Chondrocyte (in vitro differentiated cells): ENCODE measurements around the gene ZBTB34. TPM values are rescaled to one million over a fixed set of nuclear protein-coding genes. Genes with fewer than 3 reads are reported as not detected.

Experiments used
- DNase-seq: peaks from one replicate; pipeline ENCODE4 v3.0.0; 2021; ENCODE audit warnings: mixed read lengths, low spot score
- H3K27ac Mint-ChIP-seq: one replicate; pipeline ENCODE4 v1.8.0; 2021; ENCODE audit warnings: mild to moderate bottlenecking, moderate library complexity, mixed read lengths; ENCODE audit not compliant: unreplicated experiment
- H3K27me3 Mint-ChIP-seq: 2 replicates; pipeline ENCODE4 v1.8.0; 2021; ENCODE audit warnings: low read depth, mixed read lengths
- H3K36me3 Mint-ChIP-seq: 2 replicates; pipeline ENCODE4 v1.8.0; 2021; ENCODE audit warnings: low read depth, mixed read lengths
- H3K4me1 Mint-ChIP-seq: 2 replicates; pipeline ENCODE4 v1.8.0; 2021; ENCODE audit warnings: low read depth, mild to moderate bottlenecking, mixed read lengths
- H3K4me3 Mint-ChIP-seq: one replicate; pipeline ENCODE4 v1.8.0; 2021; ENCODE audit warnings: mild to moderate bottlenecking, moderate library complexity, mixed read lengths; ENCODE audit not compliant: unreplicated experiment
- H3K9me3 Mint-ChIP-seq: 2 replicates; pipeline ENCODE4 v1.8.0; 2021; ENCODE audit warnings: low read depth, mixed read lengths
- CTCF ChIP-seq: fragments of 200-600 bp; sonication (generic); IDR thresholded peaks from 2 replicates; pipeline ENCODE4 v1.5.0; 2021; ENCODE audit warnings: antibody characterized with exemption, mild to moderate bottlenecking, moderate library complexity
- total RNA-seq: library from RNA; stranded (reverse); gene quantifications from 3 replicates; pipeline ENCODE4 v1.2.1, GENCODE V29; 2021

Gene ZBTB34
- total RNA-seq, 1 donor from 2014 or later: 16.2 TPM

- TF ChIP-seq CTCF: no peak
- Mint-ChIP-seq H3K36me3 (peaks cover 3% of the 10 kb centered on the region), H3K27ac (no peak overlapping the region)
These were observed 31.2 kb downstream of the ZBTB34 start for GRCh38 chr9:126891676-126892075.

GRCh38 chr9:126893079-126893478 is 32.6 kb downstream of the ZBTB34 start:
- peak; percentile 61 for TF ChIP-seq CTCF
- Mint-ChIP-seq H3K27me3 (no peaks in the 10 kb centered on the region), H3K36me3 (peaks cover 1% of the 10 kb centered on the region), H3K27ac (no peak overlapping the region), H3K9me3 (no peaks in the 10 kb centered on the region), H3K4me1 (no peaks in the 10 kb centered on the region), H3K4me3 (no peak overlapping the region)
- no peak for DNase-seq

More at GRCh38 chr9:126891676-126892075, 31.2 kb downstream of the ZBTB34 start:
- Mint-ChIP-seq H3K4me1 (no peaks in the 10 kb centered on the region), H3K27me3 (no peaks in the 10 kb centered on the region), H3K4me3 (no peak overlapping the region), H3K9me3 (no peaks in the 10 kb centered on the region)
- no peak for DNase-seq

- no peaks in the 10 kb centered on the region for H3K9me3 Mint-ChIP-seq
- peaks cover 1% of the 10 kb centered on the region for H3K36me3 Mint-ChIP-seq
- no peak for TF ChIP-seq CTCF
- H3K27ac Mint-ChIP-seq: no peak overlapping the region
- DNase-seq: no peak
- H3K27me3 Mint-ChIP-seq: no peaks in the 10 kb centered on the region
- H3K4me1 Mint-ChIP-seq: no peaks in the 10 kb centered on the region
- H3K4me3 Mint-ChIP-seq: no peak overlapping the region
These were observed 33.7 kb downstream of the ZBTB34 start for GRCh38 chr9:126894052-126894603.

GRCh38 chr9:126902210-126902609 is 41.8 kb downstream of the ZBTB34 start:
- no peaks in the 10 kb centered on the region for H3K36me3 Mint-ChIP-seq

GRCh38 chr9:126904586-126904985 is 44.1 kb downstream of the ZBTB34 start:
- DNase-seq: no peak
- no peak overlapping the region for H3K27ac Mint-ChIP-seq
- no peak for TF ChIP-seq CTCF
- H3K36me3 Mint-ChIP-seq: no peaks in the 10 kb centered on the region
- peaks cover 10% of the 10 kb centered on the region for H3K9me3 Mint-ChIP-seq
- no peaks in the 10 kb centered on the region for H3K4me1 Mint-ChIP-seq
- peaks cover 5% of the 10 kb centered on the region for H3K27me3 Mint-ChIP-seq
- no peak overlapping the region for H3K4me3 Mint-ChIP-seq

More at GRCh38 chr9:126902210-126902609, 41.8 kb downstream of the ZBTB34 start:
- H3K27me3 Mint-ChIP-seq: peaks cover 2% of the 10 kb centered on the region
- no peak overlapping the region for H3K4me3 Mint-ChIP-seq
- H3K4me1 Mint-ChIP-seq: no peaks in the 10 kb centered on the region
- no peak for TF ChIP-seq CTCF
- no peak overlapping the region for H3K27ac Mint-ChIP-seq
- H3K9me3 Mint-ChIP-seq: peaks cover 10% of the 10 kb centered on the region
- no peak for DNase-seq
